Measurements from ENCODE around the gene IGSF10.

The IGSF10 gene

DNA sequence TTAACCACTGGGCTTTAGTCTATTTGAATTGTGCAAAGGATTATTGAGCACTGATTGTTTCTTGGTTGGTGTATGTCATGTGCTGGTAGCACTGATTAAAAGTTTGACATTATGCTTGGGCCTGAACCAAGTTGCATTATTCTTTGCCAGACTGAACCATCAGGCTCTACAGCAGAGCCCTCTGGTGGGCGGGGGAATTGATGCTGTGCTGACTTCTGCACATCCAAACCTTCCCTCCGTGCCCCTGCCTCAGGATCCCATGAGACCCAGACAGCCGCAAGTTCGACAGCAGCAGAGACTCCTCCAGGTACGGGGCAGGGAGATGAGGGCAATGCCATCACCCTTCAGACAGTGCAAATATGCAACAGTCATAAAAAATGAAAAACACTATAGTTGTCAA is 47.9 kb downstream of the IGSF10 start:
- DNase-seq = no peak

Measured in activated naive CD4-positive, alpha-beta T cell treated with Interleukin-2 at 50 U/mL for 16 hours (primary cell).